ENCODE measurements around the gene MCCC1. TPM values are rescaled to one million over a fixed set of nuclear protein-coding genes. Genes with fewer than 3 reads are reported as not detected.

The MCCC1 gene
- total RNA-seq, 2 donors from 2014 or later, result 34.7 to 34.8 TPM

DNA sequence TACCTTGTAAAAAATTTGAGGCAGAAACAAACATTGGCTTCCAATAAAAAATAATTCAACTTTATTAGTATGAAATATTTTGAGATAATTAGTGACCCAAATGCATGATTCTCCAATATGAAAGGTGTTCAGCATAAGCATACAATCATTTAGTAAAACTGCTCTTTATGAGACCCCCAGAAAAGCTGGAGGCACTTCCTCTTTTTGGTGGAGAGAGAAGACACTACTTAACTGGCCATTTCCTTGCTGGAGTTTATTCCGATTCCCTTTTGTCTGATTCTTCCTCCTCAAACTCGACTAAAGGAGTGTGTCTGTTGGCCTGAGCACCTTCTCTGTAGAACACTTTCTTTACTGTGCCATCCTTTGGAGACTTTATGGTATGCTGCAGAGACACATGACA is 84.1 kb downstream of the MCCC1 start:
- no peaks in the 10 kb centered on the region for H3K9me3 Mint-ChIP-seq
- H3K4me1 ChIP-seq (ENCODE audit: control insufficient read depth, insufficient read depth, low read length), result no peaks in the 10 kb centered on the region
- no peak overlapping the region for H3K4me3 Mint-ChIP-seq
- H3K27me3 ChIP-seq (ENCODE audit: control insufficient read depth, insufficient read depth, low read length, poor library complexity, severe bottlenecking), result no peaks in the 10 kb centered on the region
- TF ChIP-seq, protein P1, sequence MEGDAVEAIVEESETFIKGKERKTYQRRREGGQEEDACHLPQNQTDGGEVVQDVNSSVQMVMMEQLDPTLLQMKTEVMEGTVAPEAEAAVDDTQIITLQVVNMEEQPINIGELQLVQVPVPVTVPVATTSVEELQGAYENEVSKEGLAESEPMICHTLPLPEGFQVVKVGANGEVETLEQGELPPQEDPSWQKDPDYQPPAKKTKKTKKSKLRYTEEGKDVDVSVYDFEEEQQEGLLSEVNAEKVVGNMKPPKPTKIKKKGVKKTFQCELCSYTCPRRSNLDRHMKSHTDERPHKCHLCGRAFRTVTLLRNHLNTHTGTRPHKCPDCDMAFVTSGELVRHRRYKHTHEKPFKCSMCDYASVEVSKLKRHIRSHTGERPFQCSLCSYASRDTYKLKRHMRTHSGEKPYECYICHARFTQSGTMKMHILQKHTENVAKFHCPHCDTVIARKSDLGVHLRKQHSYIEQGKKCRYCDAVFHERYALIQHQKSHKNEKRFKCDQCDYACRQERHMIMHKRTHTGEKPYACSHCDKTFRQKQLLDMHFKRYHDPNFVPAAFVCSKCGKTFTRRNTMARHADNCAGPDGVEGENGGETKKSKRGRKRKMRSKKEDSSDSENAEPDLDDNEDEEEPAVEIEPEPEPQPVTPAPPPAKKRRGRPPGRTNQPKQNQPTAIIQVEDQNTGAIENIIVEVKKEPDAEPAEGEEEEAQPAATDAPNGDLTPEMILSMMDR (conservative IDR thresholded peaks at IDR 0.05), result no peak
- H3K36me3 ChIP-seq (ENCODE audit: control insufficient read depth, insufficient read depth, low read length), result peaks cover 28% of the 10 kb centered on the region
- 99 to 100% methylated on average over 2 of the region's 2 CpGs for WGBS, 2 experiments (ENCODE audit: insufficient coverage in 1 of 2, insufficient read length in 1 of 2)
- no peak overlapping the region for H3K9ac ChIP-seq (ENCODE audit: extremely low read depth, low read length, poor library complexity, severe bottlenecking)
- DNase-seq, result no peak
- H3K27ac ChIP-seq (ENCODE audit: low read depth, low read length), result no peak overlapping the region
- H3K9me3 ChIP-seq (ENCODE audit: control insufficient read depth, low read length), result no peaks in the 10 kb centered on the region
- H3K36me3 Mint-ChIP-seq (ENCODE audit: low read depth), result peaks cover 53% of the 10 kb centered on the region
- H3K27me3 Mint-ChIP-seq (ENCODE audit: insufficient read depth), result no peaks in the 10 kb centered on the region
- H3K27ac Mint-ChIP-seq, result no peak overlapping the region
- no peaks in the 10 kb centered on the region for H3K4me1 Mint-ChIP-seq
- H3K4me3 ChIP-seq (ENCODE audit: low read length), result no peak overlapping the region

DNA sequence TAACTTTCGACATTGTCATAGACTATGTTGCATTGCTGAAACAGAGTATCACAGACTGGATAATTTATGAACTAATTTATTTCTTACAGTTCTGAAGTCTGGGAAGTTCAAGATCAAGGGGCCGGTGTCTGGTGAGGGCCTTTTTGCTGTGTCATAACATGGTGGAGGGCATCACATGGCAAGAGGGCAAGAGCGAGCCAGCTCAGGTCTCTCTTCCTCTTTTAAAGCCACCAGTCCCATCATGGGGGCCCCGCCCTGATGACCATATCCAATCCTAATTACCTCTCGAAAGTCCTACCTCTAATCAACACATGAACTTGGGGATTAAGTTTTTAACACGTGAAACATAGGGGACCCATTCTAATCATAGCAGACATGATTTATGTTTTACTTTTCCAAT is 85.4 kb downstream of the MCCC1 start:
- Mint-ChIP-seq H3K4me1 (peaks cover 4% of the 10 kb centered on the region), H3K9me3 (no peaks in the 10 kb centered on the region), H3K27me3 (ENCODE audit: insufficient read depth) (no peaks in the 10 kb centered on the region), H3K27ac (no peak overlapping the region), H3K36me3 (ENCODE audit: low read depth) (peaks cover 41% of the 10 kb centered on the region), H3K4me3 (no peak overlapping the region)
- no peaks in the 10 kb centered on the region for H3K4me1 ChIP-seq (ENCODE audit: control insufficient read depth, insufficient read depth, low read length)
- no peak overlapping the region for H3K4me3 ChIP-seq (ENCODE audit: low read length)
- no peak for DNase-seq
- TF ChIP-seq, protein P1 (conservative IDR thresholded peaks at IDR 0.05), result no peak
- H3K36me3 ChIP-seq (ENCODE audit: control insufficient read depth, insufficient read depth, low read length), result peaks cover 19% of the 10 kb centered on the region
- no peak overlapping the region for H3K27ac ChIP-seq (ENCODE audit: low read depth, low read length)
- H3K27me3 ChIP-seq (ENCODE audit: control insufficient read depth, insufficient read depth, low read length, poor library complexity, severe bottlenecking), result no peaks in the 10 kb centered on the region
- H3K9ac ChIP-seq (ENCODE audit: extremely low read depth, low read length, poor library complexity, severe bottlenecking), result no peak overlapping the region
- 90 to 92% methylated on average over 6 of the region's 6 CpGs for WGBS, 2 experiments (ENCODE audit: insufficient coverage in 1 of 2, insufficient read length in 1 of 2)
- no peaks in the 10 kb centered on the region for H3K9me3 ChIP-seq (ENCODE audit: control insufficient read depth, low read length)

DNA sequence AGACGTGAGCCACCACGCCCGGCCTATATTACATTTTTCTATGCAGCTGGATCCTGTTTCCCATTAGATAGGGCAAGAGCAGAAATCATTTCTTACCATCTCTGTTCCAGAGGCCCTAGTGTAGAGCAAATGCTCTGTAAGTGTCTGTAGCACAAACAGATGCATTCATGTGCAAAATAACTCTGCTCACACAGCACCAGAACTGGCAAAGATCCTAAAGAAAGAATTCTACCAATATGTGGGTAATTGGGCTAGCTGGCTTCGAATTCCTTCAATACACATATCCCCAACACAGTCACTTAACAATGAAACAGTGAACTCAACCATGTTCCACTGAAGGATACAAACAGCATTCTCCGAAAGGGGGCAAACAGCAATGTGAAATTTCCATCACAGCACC is 86.2 kb downstream of the MCCC1 start:
- TF ChIP-seq, protein P1 (conservative IDR thresholded peaks at IDR 0.05), result no peak
- no peak for DNase-seq
- no peaks in the 10 kb centered on the region for H3K4me1 ChIP-seq (ENCODE audit: control insufficient read depth, insufficient read depth, low read length)
- H3K4me1 Mint-ChIP-seq, result peaks cover 4% of the 10 kb centered on the region
- peaks cover 15% of the 10 kb centered on the region for H3K36me3 ChIP-seq (ENCODE audit: control insufficient read depth, insufficient read depth, low read length)
- no peaks in the 10 kb centered on the region for H3K9me3 ChIP-seq (ENCODE audit: control insufficient read depth, low read length)
- H3K9ac ChIP-seq (ENCODE audit: extremely low read depth, low read length, poor library complexity, severe bottlenecking), result no peak overlapping the region
- no peak overlapping the region for H3K4me3 Mint-ChIP-seq
- no peak overlapping the region for H3K27ac ChIP-seq (ENCODE audit: low read depth, low read length)
- H3K27me3 ChIP-seq (ENCODE audit: control insufficient read depth, insufficient read depth, low read length, poor library complexity, severe bottlenecking), result no peaks in the 10 kb centered on the region
- no peak overlapping the region for H3K4me3 ChIP-seq (ENCODE audit: low read length)
- 84 to 92% methylated on average over 4 to 5 of the region's 5 CpGs for WGBS, 2 experiments (ENCODE audit: insufficient coverage in 1 of 2, insufficient read length in 1 of 2)
- H3K27ac Mint-ChIP-seq, result no peak overlapping the region
- peaks cover 35% of the 10 kb centered on the region for H3K36me3 Mint-ChIP-seq (ENCODE audit: low read depth)
- H3K9me3 Mint-ChIP-seq, result no peaks in the 10 kb centered on the region
- no peaks in the 10 kb centered on the region for H3K27me3 Mint-ChIP-seq (ENCODE audit: insufficient read depth)

All from endodermal cell (in vitro differentiated cells).